HEK293T (cell line): ENCODE results near the gene TMOD1.
A peak's percentile ranks its signal among the peaks of the same experiment; 100 is the strongest.
"Not testable (repeated sequence)": the region's sequence is repeated elsewhere in the genome, so short reads cannot be mapped to it uniquely, and the experiment has no call there.

Source experiments
- CTCF ChIA-PET: fragments of 350-600 bp; formaldehyde crosslinking; extraction: SDS; loops from one replicate; lab custom pipeline; 2021; ENCODE audit warnings: antibody characterized with exemption, inconsistent platforms; lab: Yijun Ruan, JAX
- POLR2A ChIA-PET: fragments of 350-600 bp; formaldehyde crosslinking; extraction: SDS; loops from one replicate; lab custom pipeline; 2020; ENCODE audit warnings: antibody characterized with exemption, inconsistent platforms; lab: Yijun Ruan, JAX
- DNase-seq: peaks from one replicate; pipeline ENCODE4 v3.0.0; 2012; ENCODE audit warnings: mixed read lengths; ENCODE audit errors: extremely low spot score
- ARNT ChIP-seq: fragments of 450-650 bp; IDR thresholded peaks from 2 replicates; pipeline ENCODE4 v1.6.1; 2017; ENCODE audit warnings: mild to moderate bottlenecking
- BHLHE40 ChIP-seq: fragments of 450-650 bp; IDR thresholded peaks from 2 replicates; pipeline ENCODE4 v1.6.1; 2016; ENCODE audit warnings: mild to moderate bottlenecking, moderate library complexity, borderline replicate concordance
- CTBP1 ChIP-seq: fragments of 450-650 bp; IDR thresholded peaks from 2 replicates; pipeline ENCODE4 v1.6.1; 2016; ENCODE audit warnings: borderline replicate concordance
- ELF4 ChIP-seq: fragments of 450-650 bp; IDR thresholded peaks from 2 replicates; pipeline ENCODE4 v1.6.1; 2017; ENCODE audit warnings: antibody characterized with exemption
- FOXA1 ChIP-seq: fragments of 450-650 bp; IDR thresholded peaks from 2 replicates; pipeline ENCODE4 v1.6.1; 2016; ENCODE audit warnings: mild to moderate bottlenecking
- FOXK2 ChIP-seq: fragments of 450-650 bp; IDR thresholded peaks from 2 replicates; pipeline ENCODE4 v1.6.1; 2016; ENCODE audit warnings: mild to moderate bottlenecking
- FOXM1 ChIP-seq: fragments of 450-650 bp; IDR thresholded peaks from 2 replicates; pipeline ENCODE4 v1.6.1; 2017; ENCODE audit warnings: mild to moderate bottlenecking, borderline replicate concordance
- HDGF ChIP-seq: fragments of 450-650 bp; IDR thresholded peaks from 2 replicates; pipeline ENCODE4 v1.6.1; 2017; ENCODE audit warnings: antibody characterized with exemption, borderline replicate concordance
- L3MBTL2 ChIP-seq: fragments of 450-650 bp; conservative IDR thresholded peaks from 2 replicates; pipeline ENCODE4 v1.6.1; 2016; ENCODE audit warnings: mild to moderate bottlenecking
- LEF1 ChIP-seq: fragments of 450-650 bp; IDR thresholded peaks from 2 replicates; pipeline ENCODE4 v1.6.1; 2017; ENCODE audit warnings: mild to moderate bottlenecking, borderline replicate concordance
- NFRKB ChIP-seq: fragments of 450-650 bp; IDR thresholded peaks from 2 replicates; pipeline ENCODE4 v1.6.1; 2016; ENCODE audit warnings: mild to moderate bottlenecking, moderate library complexity
- PKNOX1 ChIP-seq: fragments of 450-650 bp; IDR thresholded peaks from 2 replicates; pipeline ENCODE4 v1.6.1; 2016
- SP1 ChIP-seq: fragments of 450-650 bp; IDR thresholded peaks from 2 replicates; pipeline ENCODE4 v1.6.1; 2017
- SUZ12 ChIP-seq: fragments of 450-650 bp; IDR thresholded peaks from 2 replicates; pipeline ENCODE4 v1.6.1; 2016; ENCODE audit warnings: mild to moderate bottlenecking
- TARDBP ChIP-seq: fragments of 450-650 bp; IDR thresholded peaks from 2 replicates; pipeline ENCODE4 v1.6.1; 2016
- ZNF384 ChIP-seq: fragments of 450-650 bp; IDR thresholded peaks from 2 replicates; pipeline ENCODE4 v1.6.1; 2016

TMOD1 gene

GRCh38 chr9:97501177-97501971 is at the start of gene TMOD1:
TMOD1 (plus strand) TSS chr9:97501666; CDS start chr9:97524189, 22,523 bp downstream.
- CTCF ChIA-PET = interaction anchor here (0.6 to 4.1 kb wide), 5 partner anchors 32 to 325 kb away, joined by 3 to 14 read pairs (median 5); no protein-coding TSS in a partner anchor
- no peak for TF ChIP-seq ZNF384
- TF ChIP-seq ARNT = no peak
- TF ChIP-seq FOXM1 = no peak
- TF ChIP-seq CTBP1 = no peak
- TF ChIP-seq HDGF = no peak
- TF ChIP-seq NFRKB = no peak
- no peak for TF ChIP-seq SP1
- no peak for TF ChIP-seq PKNOX1
- TF ChIP-seq FOXA1 = no peak
- no peak for TF ChIP-seq TARDBP
- TF ChIP-seq BHLHE40 = no peak
- no peak for TF ChIP-seq L3MBTL2
- no peak for TF ChIP-seq ELF4
- no peak for TF ChIP-seq SUZ12
- TF ChIP-seq LEF1 = no peak
- no peak for TF ChIP-seq FOXK2
- POLR2A ChIA-PET = interaction anchor here (0.7 to 2.8 kb wide), 6 partner anchors 10 to 132 kb away, joined by 3 to 13 read pairs (median 4); partner anchors contain the start of genes NCBP1 and TSTD2
- peak; percentile 89 for DNase-seq

GRCh38 chr9:97453573-97453972 is 47.9 kb upstream of the TMOD1 start:
- DNase-seq, POLR2A ChIA-PET, CTCF ChIA-PET: not testable (repeated sequence)

GRCh38 chr9:97456841-97457240 is 44.6 kb upstream of the TMOD1 start:
- POLR2A ChIA-PET, CTCF ChIA-PET, DNase-seq: not testable (repeated sequence)

GRCh38 chr9:97459326-97459725 is 42.1 kb upstream of the TMOD1 start:
- no peak for DNase-seq
- POLR2A ChIA-PET = no interaction called here
- CTCF ChIA-PET = interaction anchor here (1.2 kb wide), 1 partner anchor 14 kb away, joined by 3 read pairs; no protein-coding TSS in a partner anchor
- no peak for TF ChIP-seq FOXK2
- TF ChIP-seq LEF1 = no peak
- no peak for TF ChIP-seq ZNF384
- no peak for TF ChIP-seq ELF4
- TF ChIP-seq PKNOX1 = no peak
- TF ChIP-seq CTBP1 = no peak

GRCh38 chr9:97462159-97462558 is 39.3 kb upstream of the TMOD1 start:
- CTCF ChIA-PET = interaction anchor here (0.6 to 1.1 kb wide), 2 partner anchors 38 to 137 kb away, joined by 3 read pairs; no protein-coding TSS in a partner anchor
- no peak for DNase-seq
- TF ChIP-seq SP1 (no peak), FOXA1 (no peak), L3MBTL2 (no peak), ARNT (no peak), FOXK2 (no peak), NFRKB (no peak), ELF4 (no peak), BHLHE40 (no peak), PKNOX1 (no peak), HDGF (no peak), ZNF384 (no peak), LEF1 (no peak), TARDBP (no peak), SUZ12 (no peak), CTBP1 (no peak), FOXM1 (no peak)
- POLR2A ChIA-PET = no interaction called here

GRCh38 chr9:97462914-97463313 is 38.6 kb upstream of the TMOD1 start:
- TF ChIP-seq FOXM1 = no peak
- TF ChIP-seq PKNOX1 = no peak
- TF ChIP-seq FOXK2 = no peak
- no peak for TF ChIP-seq ELF4
- TF ChIP-seq CTBP1 = no peak
- no peak for TF ChIP-seq SP1
- no peak for TF ChIP-seq SUZ12
- no peak for TF ChIP-seq BHLHE40
- TF ChIP-seq LEF1 = no peak
- DNase-seq = no peak
- ChIA-PET POLR2A (no interaction called here), CTCF (interaction anchor here (0.7 to 1.1 kb wide), 3 partner anchors 11 to 136 kb away, joined by 3 to 4 read pairs (median 3); no protein-coding TSS in a partner anchor)
